DOHH2 (cell line): Measurements from ENCODE around the gene KLC4.

Experiments
- H3F3A ChIP-seq: fragments of 200-600 bp; sonication (generic), shearing (Covaris generic); 2 replicates; pipeline ENCODE4 v1.6.0; 2016; ENCODE audit warnings: antibody characterized with exemption, mild to moderate bottlenecking; ENCODE audit not compliant: control insufficient read depth, insufficient read depth
- H3K27ac ChIP-seq: fragments of 200-600 bp; sonication (generic); 2 replicates; pipeline ENCODE4 v1.5.1; 2014; ENCODE audit warnings: low read depth, mild to moderate bottlenecking, low read length, moderate library complexity
- H3K27me3 ChIP-seq: fragments of 200-600 bp; sonication (generic); 2 replicates; pipeline ENCODE4 v1.6.1; 2014; ENCODE audit warnings: mild to moderate bottlenecking, low read length, mixed read lengths; ENCODE audit not compliant: control insufficient read depth
- H3K36me3 ChIP-seq: fragments of 200-600 bp; sonication (generic); 2 replicates; pipeline ENCODE4 v1.6.1; 2014; ENCODE audit warnings: mild to moderate bottlenecking, low read length, moderate library complexity, mixed read lengths; ENCODE audit not compliant: control insufficient read depth
- H3K4me1 ChIP-seq: fragments of 200-600 bp; sonication (generic); 2 replicates; pipeline ENCODE4 v1.6.1; 2014; ENCODE audit warnings: mild to moderate bottlenecking, low read length, mixed read lengths; ENCODE audit not compliant: control insufficient read depth
- H3K4me2 ChIP-seq: fragments of 200-600 bp; sonication (generic); 2 replicates; pipeline ENCODE4 v1.6.0; 2014; ENCODE audit warnings: mild to moderate bottlenecking, low read length, moderate library complexity
- H3K4me3 ChIP-seq: fragments of 200-600 bp; sonication (generic); 2 replicates; pipeline ENCODE4 v1.5.1; 2014; ENCODE audit warnings: mild to moderate bottlenecking, low read length, mixed read lengths
- H3K79me2 ChIP-seq: fragments of 200-600 bp; sonication (generic); 2 replicates; pipeline ENCODE4 v1.6.1; 2014; ENCODE audit warnings: mild to moderate bottlenecking, low read length, mixed read lengths; ENCODE audit not compliant: control insufficient read depth
- H3K9me2 ChIP-seq: fragments of 200-600 bp; sonication (generic); replicated peaks from 2 replicates; pipeline ENCODE4 v1.6.1; 2014; ENCODE audit warnings: mild to moderate bottlenecking, low read length, mixed read lengths; ENCODE audit not compliant: control insufficient read depth
- H3K9me3 ChIP-seq: fragments of 200-600 bp; sonication (generic); 2 replicates; pipeline ENCODE4 v1.6.1; 2014; ENCODE audit warnings: antibody characterized with exemption, low read length, mixed read lengths; ENCODE audit not compliant: control insufficient read depth, insufficient read depth
- H4K20me1 ChIP-seq: fragments of 200-600 bp; sonication (generic); 2 replicates; pipeline ENCODE4 v1.6.0; 2014; ENCODE audit warnings: low read depth, mild to moderate bottlenecking, antibody characterized with exemption, low read length, moderate library complexity; ENCODE audit not compliant: control insufficient read depth, insufficient read depth
- EZH2phosphoT487 ChIP-seq: fragments of 200-600 bp; sonication (generic); IDR thresholded peaks from 2 replicates; pipeline ENCODE4 v1.6.1; 2017; ENCODE audit warnings: borderline replicate concordance, mild to moderate bottlenecking, antibody characterized with exemption, low read length, moderate library complexity, mixed read lengths
- TF ChIP-seq, protein P1 (sequence below): fragments of 200-600 bp; sonication (generic); IDR thresholded peaks from one replicate; pipeline ENCODE4 v1.5.1; 2014; ENCODE audit warnings: antibody characterized with exemption, mild to moderate bottlenecking, low read depth, low read length; ENCODE audit not compliant: poor library complexity, severe bottlenecking

KLC4 gene

DNA sequence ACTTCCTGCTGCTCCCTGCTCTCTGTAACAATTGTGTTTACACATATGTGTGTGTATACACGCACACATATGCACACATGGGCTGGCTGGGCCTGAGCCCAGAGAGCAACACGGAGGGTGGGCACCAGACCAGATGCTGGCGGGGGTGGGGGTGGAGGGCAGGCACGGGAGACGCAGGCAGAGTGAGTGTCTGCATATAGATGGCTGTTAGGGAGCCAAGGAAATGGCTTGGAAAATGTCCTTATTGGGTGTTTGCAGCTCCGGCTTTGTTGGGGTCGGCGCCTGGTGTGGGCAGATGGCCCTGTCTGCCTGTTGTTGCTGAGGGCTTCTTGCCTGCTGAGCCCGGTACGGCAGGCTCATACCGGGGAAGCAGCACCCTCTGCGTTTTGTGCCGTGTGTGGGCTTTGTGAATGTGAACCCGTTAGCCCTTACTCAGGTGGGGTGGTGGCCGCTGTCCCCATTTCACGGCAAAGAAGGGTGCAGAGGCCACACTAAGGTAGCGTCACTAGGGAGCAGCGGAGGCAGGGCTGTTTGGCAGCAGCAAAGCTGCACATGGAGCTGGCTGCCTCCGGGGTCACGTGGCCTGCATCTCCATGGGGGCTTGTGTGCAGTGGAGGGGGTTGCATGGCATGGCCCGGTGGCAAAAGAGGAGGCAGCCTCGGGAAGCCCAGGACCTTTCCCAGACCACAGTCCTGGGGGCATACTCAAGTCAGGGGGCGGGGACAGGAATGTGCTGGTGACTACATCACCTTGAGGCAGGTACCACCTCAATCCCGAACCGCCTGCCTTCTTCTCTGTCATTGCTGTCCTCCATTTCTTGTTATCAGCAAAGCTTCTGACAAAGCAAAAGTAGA is 64.3 kb downstream of the KLC4 start:
- H3K36me3 ChIP-seq, result no peaks in the 10 kb centered on the region
- H3F3A ChIP-seq, result no peaks in the 10 kb centered on the region
- H4K20me1 ChIP-seq, result no peaks in the 10 kb centered on the region; the same call in 1 of the 2 replicates
- no peak overlapping the region for H3K27ac ChIP-seq
- no peaks in the 10 kb centered on the region for H3K9me2 ChIP-seq
- H3K27me3 ChIP-seq, result peaks cover 7% of the 10 kb centered on the region; the same call in 1 of the 2 replicates
- no peaks in the 10 kb centered on the region for H3K9me3 ChIP-seq
- H3K4me3 ChIP-seq, result no peak overlapping the region
- no peak overlapping the region for H3K4me2 ChIP-seq
- TF ChIP-seq, protein P1, sequence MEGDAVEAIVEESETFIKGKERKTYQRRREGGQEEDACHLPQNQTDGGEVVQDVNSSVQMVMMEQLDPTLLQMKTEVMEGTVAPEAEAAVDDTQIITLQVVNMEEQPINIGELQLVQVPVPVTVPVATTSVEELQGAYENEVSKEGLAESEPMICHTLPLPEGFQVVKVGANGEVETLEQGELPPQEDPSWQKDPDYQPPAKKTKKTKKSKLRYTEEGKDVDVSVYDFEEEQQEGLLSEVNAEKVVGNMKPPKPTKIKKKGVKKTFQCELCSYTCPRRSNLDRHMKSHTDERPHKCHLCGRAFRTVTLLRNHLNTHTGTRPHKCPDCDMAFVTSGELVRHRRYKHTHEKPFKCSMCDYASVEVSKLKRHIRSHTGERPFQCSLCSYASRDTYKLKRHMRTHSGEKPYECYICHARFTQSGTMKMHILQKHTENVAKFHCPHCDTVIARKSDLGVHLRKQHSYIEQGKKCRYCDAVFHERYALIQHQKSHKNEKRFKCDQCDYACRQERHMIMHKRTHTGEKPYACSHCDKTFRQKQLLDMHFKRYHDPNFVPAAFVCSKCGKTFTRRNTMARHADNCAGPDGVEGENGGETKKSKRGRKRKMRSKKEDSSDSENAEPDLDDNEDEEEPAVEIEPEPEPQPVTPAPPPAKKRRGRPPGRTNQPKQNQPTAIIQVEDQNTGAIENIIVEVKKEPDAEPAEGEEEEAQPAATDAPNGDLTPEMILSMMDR, result no peak
- TF ChIP-seq EZH2phosphoT487, result no peak
- no peaks in the 10 kb centered on the region for H3K4me1 ChIP-seq
- no peaks in the 10 kb centered on the region for H3K79me2 ChIP-seq

DNA sequence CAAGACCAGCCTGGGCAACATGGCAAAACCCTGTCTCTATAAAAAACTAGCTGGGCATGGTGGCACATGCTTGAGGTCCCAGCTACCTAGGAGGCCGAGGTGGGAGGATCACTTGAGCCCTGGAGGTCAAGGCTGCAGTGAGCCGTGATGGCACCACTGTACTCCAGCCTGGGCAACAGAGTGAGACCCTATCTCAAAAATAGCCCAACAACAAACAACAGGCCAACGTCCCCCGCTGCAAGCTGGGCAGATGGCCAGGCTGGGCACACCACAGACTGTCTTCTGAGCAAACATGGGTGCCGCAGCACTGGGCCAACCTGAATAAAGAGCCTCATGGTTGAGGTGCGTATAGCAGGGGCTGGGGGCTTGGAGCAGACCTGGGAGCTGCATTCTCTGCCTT is 65.0 kb downstream of the KLC4 start:
- Histone ChIP-seq H3F3A (no peaks in the 10 kb centered on the region), H3K79me2 (no peaks in the 10 kb centered on the region), H3K36me3 (no peaks in the 10 kb centered on the region), H3K27me3 (peaks cover 7% of the 10 kb centered on the region; the same call in 1 of the 2 replicates), H3K4me3 (no peak overlapping the region), H3K4me2 (no peak overlapping the region), H3K4me1 (no peaks in the 10 kb centered on the region), H3K27ac (no peak overlapping the region), H4K20me1 (no peaks in the 10 kb centered on the region; the same call in 1 of the 2 replicates), H3K9me3 (no peaks in the 10 kb centered on the region), H3K9me2 (no peaks in the 10 kb centered on the region)
- TF ChIP-seq EZH2phosphoT487, result no peak
- TF ChIP-seq, protein P1, result no peak
